Measurements from ENCODE around the gene ATP5ME. TPM values are rescaled to one million over a fixed set of nuclear protein-coding genes. Genes with fewer than 3 reads are reported as not detected.

ATP5ME gene
- total and polyA plus RNA-seq, 2 of the 13 experiments (the other 11 are each of a cell fraction or from before 2014, with no cell fraction given) = 305 to 753 TPM

DNA sequence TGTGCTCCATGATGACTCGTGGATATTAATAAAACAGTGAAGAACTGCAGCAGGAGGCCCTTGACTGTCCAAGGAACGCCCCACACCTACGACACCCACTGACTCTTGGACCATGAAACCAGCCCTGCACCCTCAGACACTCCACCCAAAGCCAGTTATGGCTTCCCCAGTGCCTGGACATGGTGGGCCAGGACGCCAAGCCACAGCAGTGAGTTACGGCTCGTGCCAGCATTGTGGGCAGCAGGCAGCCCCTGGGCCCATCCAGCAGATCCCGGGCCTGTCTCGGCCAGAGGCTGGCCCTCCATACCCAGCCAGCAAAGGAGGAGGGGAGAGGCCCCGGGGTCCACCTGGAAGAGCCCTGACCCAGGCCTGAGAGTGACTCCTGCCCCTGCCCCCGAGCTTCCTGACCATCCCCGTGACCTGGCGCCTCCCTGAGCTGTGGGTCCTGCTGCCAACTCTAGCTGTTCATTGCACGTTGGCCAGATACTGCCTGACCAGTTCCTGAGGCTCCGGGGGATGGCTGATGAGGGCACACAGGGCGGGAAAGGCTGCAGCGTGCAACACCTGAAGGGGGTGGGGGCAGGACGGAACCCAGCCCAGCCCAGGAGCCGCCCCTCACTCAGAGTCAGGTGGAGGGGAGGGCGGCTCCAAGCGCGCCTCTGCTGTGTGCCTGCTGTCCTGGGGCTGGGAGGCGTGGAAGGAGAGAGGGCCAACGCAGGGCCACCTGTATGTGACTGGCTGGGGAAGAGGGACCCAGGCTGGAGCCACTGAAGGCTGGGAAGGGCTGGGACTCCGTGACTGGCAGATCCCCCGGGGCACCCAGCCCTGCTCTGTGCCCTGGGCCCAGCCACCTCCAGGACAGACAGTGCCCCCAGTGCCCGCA lies 14.1 kb upstream of the ATP5ME start:
- Histone ChIP-seq H3K4me2 (ENCODE audit: low read depth, low read length) (peak overlapping the region; percentile 97), H3K27ac (ENCODE audit: extremely low read length, insufficient read depth, low read length) (no peak overlapping the region), H3K9ac (ENCODE audit: insufficient read depth, low read depth, low read length) (no peak overlapping the region; the same call in 1 of the 2 replicates), H3K79me2 (ENCODE audit: insufficient read depth, low read length) (no peaks in the 10 kb centered on the region), H3K36me3 (replicated peaks in 1 of 2; ENCODE audit: control insufficient read depth in 1 of 2, insufficient read depth in 2 of 2, low read length in 2 of 2) (no peaks in the 10 kb centered on the region), H3K4me3 (replicated peaks in 1 of 3; ENCODE audit: insufficient read depth in 1 of 3, low read depth in 2 of 3, low read length in 3 of 3) (peak overlapping the region in 2 of 3 experiments; percentile 63 to 71; a peak in 4 of 6 replicates), H4K20me1 (ENCODE audit: insufficient read depth, low read length) (no peaks in the 10 kb centered on the region), H3K4me1 (ENCODE audit: insufficient read depth, low read length) (peaks cover 79% of the 10 kb centered on the region), H3K9me3 (ENCODE audit: low read length) (no peaks in the 10 kb centered on the region), H2AFZ (ENCODE audit: low read length) (no peak overlapping the region), H3K27me3 (ENCODE audit: control insufficient read depth in 1 of 2, insufficient read depth in 2 of 2, low read length in 2 of 2) (peaks cover 1 to 12% of the 10 kb centered on the region in 2 experiments; a peak in 3 of 5 replicates)
- ATAC-seq (no peak), FAIRE-seq (no peak), DNase-seq (ENCODE audit: low spot score) (no peak)
- intact Hi-C loops (cut with micrococcal nuclease; ENCODE audit: unreplicated experiment) (loop anchor here (2.0 to 5.0 kb wide), 2 partner anchors 17 to 34 kb away; partner anchors contain the start of gene PCGF3), in situ Hi-C loops (cut with HindIII; ENCODE audit: extremely low pct_ligation_motif_present, low pct_unique_long_range_greater_than_20kb) (no loop called here)
- POLR2A ChIA-PET = interaction anchor here (1.4 to 1.5 kb wide), 3 partner anchors 9 to 12 kb away, joined by 7 to 15 read pairs (median 8); no protein-coding TSS in a partner anchor
- no TSS peak for BruUV-seq (replicated peaks)
- CTCF ChIA-PET (ENCODE audit: low intra/inter-chr PET ratio, low total read pairs) = no interaction called here
- 84% methylated on average over 6 of the region's 26 CpGs for WGBS (ENCODE audit: low lambda C conversion rate)
- TF ChIP-seq RBFOX2 (IDR thresholded peaks at IDR 0.05; ENCODE audit: low read depth, low read length) = no peak
- 0 out of 2 replicates have a peak, but pooled peaks have one; percentile 8 for TF ChIP-seq ZBTB21 (CRISPR knock-in tag; IDR thresholded peaks at IDR 0.05)
- no peak for TF ChIP-seq POLR2A (IDR thresholded peaks at IDR 0.05; ENCODE audit: insufficient read depth in 1 of 2, low read depth in 2 of 2, low read length in 2 of 2)
- TF ChIP-seq SP2 (CRISPR knock-in tag; IDR thresholded peaks at IDR 0.05) = 0 out of 2 replicates have a peak, but pooled peaks have one; percentile 26
- TF ChIP-seq ZNF276 (CRISPR knock-in tag; IDR thresholded peaks at IDR 0.05; ENCODE audit: low read depth) = no peak
- no peak for TF ChIP-seq ZNF558 (CRISPR knock-in tag; IDR thresholded peaks at IDR 0.05; ENCODE audit: borderline replicate concordance)
- no peak for TF ChIP-seq RAD21 (CRISPR knock-in tag; IDR thresholded peaks at IDR 0.05)
- TF ChIP-seq ZNF687 (CRISPR knock-in tag; IDR thresholded peaks at IDR 0.05) = no peak
- TF ChIP-seq ZBTB44 (CRISPR knock-in tag; IDR thresholded peaks at IDR 0.05) = no peak
- TF ChIP-seq HMG20B (CRISPR knock-in tag; conservative IDR thresholded peaks at IDR 0.05) = no peak
- TF ChIP-seq KDM4B (CRISPR knock-in tag; IDR thresholded peaks at IDR 0.05) = no peak
- no peak for TF ChIP-seq ZNF235 (CRISPR knock-in tag; IDR thresholded peaks at IDR 0.05; ENCODE audit: borderline replicate concordance)
- TF ChIP-seq CEBPB (IDR thresholded peaks at IDR 0.05; ENCODE audit: borderline replicate concordance, low read depth, low read length) = no peak
- TF ChIP-seq, protein P1, sequence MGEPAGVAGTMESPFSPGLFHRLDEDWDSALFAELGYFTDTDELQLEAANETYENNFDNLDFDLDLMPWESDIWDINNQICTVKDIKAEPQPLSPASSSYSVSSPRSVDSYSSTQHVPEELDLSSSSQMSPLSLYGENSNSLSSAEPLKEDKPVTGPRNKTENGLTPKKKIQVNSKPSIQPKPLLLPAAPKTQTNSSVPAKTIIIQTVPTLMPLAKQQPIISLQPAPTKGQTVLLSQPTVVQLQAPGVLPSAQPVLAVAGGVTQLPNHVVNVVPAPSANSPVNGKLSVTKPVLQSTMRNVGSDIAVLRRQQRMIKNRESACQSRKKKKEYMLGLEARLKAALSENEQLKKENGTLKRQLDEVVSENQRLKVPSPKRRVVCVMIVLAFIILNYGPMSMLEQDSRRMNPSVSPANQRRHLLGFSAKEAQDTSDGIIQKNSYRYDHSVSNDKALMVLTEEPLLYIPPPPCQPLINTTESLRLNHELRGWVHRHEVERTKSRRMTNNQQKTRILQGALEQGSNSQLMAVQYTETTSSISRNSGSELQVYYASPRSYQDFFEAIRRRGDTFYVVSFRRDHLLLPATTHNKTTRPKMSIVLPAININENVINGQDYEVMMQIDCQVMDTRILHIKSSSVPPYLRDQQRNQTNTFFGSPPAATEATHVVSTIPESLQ (CRISPR knock-in tag; conservative IDR thresholded peaks at IDR 0.05) = no peak

Data from HepG2 (cell line).